A549 (cell line): Measurements from ENCODE around the gene BCO1. TPM values are rescaled to one million over a fixed set of nuclear protein-coding genes. Genes with fewer than 3 reads are reported as not detected.

Experiments used
- ATAC-seq, 2 experiments: fragments of 200-7000 bp in 1 of 2; fragments of >200 bp in 1 of 2; cut with Nextera tagmentation in 1 of 2; cut with Tn5 transposase in 1 of 2; 3 replicates each; pipeline versions ENCODE4 v1.8.0 to v1.9.1; 2018 to 2020; ENCODE audit warnings: mild to moderate bottlenecking in 1 of 2, moderate library complexity in 1 of 2
- CTCF ChIA-PET: fragments of 300-600 bp; sonication (Branson Sonifier 250); formaldehyde crosslinking; extraction: SDS; loops from one replicate; lab custom pipeline; 2021; ENCODE audit warnings: antibody characterized with exemption, inconsistent platforms; lab: Yijun Ruan, JAX
- POLR2A ChIA-PET: fragments of 350-600 bp; formaldehyde crosslinking; extraction: SDS; loops from one replicate; lab custom pipeline; 2021; ENCODE audit warnings: antibody characterized with exemption, inconsistent platforms; lab: Yijun Ruan, JAX
- DNase-seq, 2 experiments: peaks; one replicate each; pipeline versions ENCODE4 v3.0.0 to v3.0.0-alpha.2; 2011 to 2016; ENCODE audit warnings: low read depth in 1 of 2, low spot score in 1 of 2
- FAIRE-seq: peaks from 2 replicates; lab custom pipeline; 2011; peaks lifted over from hg19 to GRCh38; lab: Jason Lieb, UNC
- H3K27ac ChIP-seq, 2 experiments: fragments of >200 bp; sonication (Bioruptor Twin); formaldehyde crosslinking; 3 replicates each; pipeline ENCODE4 v1.5.1; 2016 to 2017
- H3K4me1 ChIP-seq: fragments of >200 bp; sonication (Bioruptor Twin); formaldehyde crosslinking; 3 replicates; pipeline ENCODE4 v1.6.1; 2016
- H3K4me2 ChIP-seq: fragments of >200 bp; sonication (Bioruptor Twin); formaldehyde crosslinking; 3 replicates; pipeline ENCODE4 v1.6.1; 2016
- H3K4me3 ChIP-seq: fragments of >200 bp; sonication (Bioruptor Twin); formaldehyde crosslinking; 3 replicates; pipeline ENCODE4 v1.5.1; 2016
- H3K9me3 ChIP-seq: fragments of >200 bp; sonication (Bioruptor Twin); formaldehyde crosslinking; 3 replicates; pipeline ENCODE4 v1.6.1; 2016
- BHLHE40 ChIP-seq: IDR thresholded peaks from 2 replicates; pipeline ENCODE4 v1.6.1; 2012; ENCODE audit warnings: low read depth, low read length, inconsistent platforms
- CBX2 ChIP-seq: fragments of 200-600 bp; sonication (generic); IDR thresholded peaks from 2 replicates; pipeline ENCODE4 v1.6.1; 2016; ENCODE audit warnings: low read depth, mild to moderate bottlenecking, borderline replicate concordance
- CBX8 ChIP-seq: fragments of 200-600 bp; sonication (generic); IDR thresholded peaks from 2 replicates; pipeline ENCODE4 v1.6.1; 2016
- CHD4 ChIP-seq: fragments of 200-600 bp; sonication (generic); IDR thresholded peaks from 2 replicates; pipeline ENCODE4 v1.6.1; 2016; ENCODE audit warnings: antibody characterized with exemption, mild to moderate bottlenecking, borderline replicate concordance
- CTCF ChIP-seq: fragments of >200 bp; sonication (Bioruptor Twin); formaldehyde crosslinking; IDR thresholded peaks from 3 replicates; pipeline ENCODE4 v1.5.1; 2016
- EHF ChIP-seq: fragments of 250-450 bp; sonication (Bioruptor Pico); IDR thresholded peaks from 2 replicates; pipeline ENCODE4 v1.5.0; 2020; ENCODE audit warnings: mild to moderate bottlenecking
- EHMT2 ChIP-seq: fragments of 200-600 bp; sonication (generic); IDR thresholded peaks from 2 replicates; pipeline ENCODE4 v1.6.1; 2016; ENCODE audit warnings: antibody characterized with exemption, low read depth, mild to moderate bottlenecking, moderate library complexity
- ESRRA ChIP-seq: fragments of 150-350 bp; IDR thresholded peaks from 2 replicates; pipeline ENCODE4 v1.6.1; 2014; ENCODE audit warnings: mild to moderate bottlenecking, low read length, borderline replicate concordance
- FOSB ChIP-seq: fragments of 250-450 bp; sonication (Bioruptor Pico); IDR thresholded peaks from 2 replicates; pipeline ENCODE4 v1.5.0; 2020; ENCODE audit warnings: mild to moderate bottlenecking, moderate library complexity
- FOSL2 ChIP-seq, 2 experiments: fragments of 450-650 bp in 1 of 2; fragments of >200 bp in 1 of 2; sonication (Bioruptor Twin) in 1 of 2; formaldehyde crosslinking; IDR thresholded peaks; 2 replicates each; pipeline versions ENCODE4 v1.5.0 to v1.6.1; 2016 to 2020; ENCODE audit warnings: mild to moderate bottlenecking in 1 of 2, moderate library complexity in 1 of 2
- HDAC2 ChIP-seq: fragments of 200-600 bp; sonication (generic); IDR thresholded peaks from 2 replicates; pipeline ENCODE4 v1.6.1; 2016
- HES2 ChIP-seq: fragments of >200 bp; sonication (Bioruptor Twin); formaldehyde crosslinking; IDR thresholded peaks from 2 replicates; pipeline ENCODE4 v1.6.1; 2016
- HMGXB4 ChIP-seq: fragments of 250-450 bp; sonication (Bioruptor Pico); IDR thresholded peaks from 2 replicates; pipeline ENCODE4 v1.5.0; 2021; ENCODE audit warnings: mild to moderate bottlenecking, moderate library complexity, borderline replicate concordance
- HOXA7 ChIP-seq: fragments of 250-450 bp; sonication (Bioruptor Pico); IDR thresholded peaks from 2 replicates; pipeline ENCODE4 v1.5.0; 2020; ENCODE audit warnings: mild to moderate bottlenecking, moderate library complexity
- HOXB13 ChIP-seq: fragments of 250-450 bp; sonication (Bioruptor Pico); IDR thresholded peaks from 2 replicates; pipeline ENCODE4 v1.5.0; 2020; ENCODE audit warnings: low read depth, mild to moderate bottlenecking, moderate library complexity
- HOXB5 ChIP-seq: fragments of 250-450 bp; sonication (Bioruptor Pico); IDR thresholded peaks from 2 replicates; pipeline ENCODE4 v1.5.0; 2020; ENCODE audit warnings: mild to moderate bottlenecking, moderate library complexity
- JUN ChIP-seq, 2 experiments: fragments of >200 bp; sonication (Bioruptor Twin); formaldehyde crosslinking; IDR thresholded peaks; 2 replicates in 1 of 2; 3 replicates in 1 of 2; pipeline ENCODE4 v1.6.1; 2016 to 2017
- MAFK ChIP-seq: fragments of 450-650 bp; IDR thresholded peaks from 2 replicates; pipeline ENCODE4 v1.6.1; 2014; ENCODE audit not compliant: partially characterized antibody
- MAX ChIP-seq: IDR thresholded peaks from 2 replicates; pipeline ENCODE4 v1.6.1; 2012
- MYC ChIP-seq: IDR thresholded peaks from 2 replicates; pipeline ENCODE4 v1.6.1; 2012; ENCODE audit warnings: mild to moderate bottlenecking, inconsistent platforms, low read length, improper control_type of control experiment, borderline replicate concordance
- PBX3 ChIP-seq: IDR thresholded peaks from 2 replicates; pipeline ENCODE4 v1.6.1; 2012
- RFX5 ChIP-seq: fragments of 450-650 bp; IDR thresholded peaks from 2 replicates; pipeline ENCODE4 v1.7.1; 2014; ENCODE audit warnings: antibody characterized with exemption, mild to moderate bottlenecking, moderate library complexity
- RNF2 ChIP-seq: fragments of 200-600 bp; sonication (generic); IDR thresholded peaks from 2 replicates; pipeline ENCODE4 v1.6.1; 2016; ENCODE audit warnings: low read depth, mild to moderate bottlenecking, antibody characterized with exemption, moderate library complexity, borderline replicate concordance
- SREBF2 ChIP-seq: fragments of 450-650 bp; IDR thresholded peaks from 2 replicates; pipeline ENCODE4 v1.6.1; 2014; ENCODE audit warnings: mild to moderate bottlenecking, moderate library complexity
- TP53 ChIP-seq: fragments of 250-450 bp; sonication (Bioruptor Pico); IDR thresholded peaks from 2 replicates; pipeline ENCODE4 v1.5.0; 2021; ENCODE audit warnings: mild to moderate bottlenecking, moderate library complexity
- ZC3H11A ChIP-seq: fragments of 450-650 bp; IDR thresholded peaks from 2 replicates; pipeline ENCODE4 v1.6.1; 2014; ENCODE audit warnings: antibody characterized with exemption, mild to moderate bottlenecking
- ZNF302 ChIP-seq: fragments of 250-450 bp; sonication (Bioruptor Pico); IDR thresholded peaks from 2 replicates; pipeline ENCODE4 v1.9.0; 2021; ENCODE audit warnings: inconsistent platforms, mild to moderate bottlenecking, moderate library complexity
- WGBS: methylation state at CpG from one replicate; pipeline ENCODE4 v1.1.6; 2017; ENCODE audit errors: missing lambda C conversion rate; 5-methylcytosine and 5-hydroxymethylcytosine counted together
- polyA plus RNA-seq, 4 experiments: library from polyadenylated mRNA; depleted of rRNA in 3 of 4; stranded (reverse); fragments of >200 nt; fragmentation: RNase III in 1 of 4; extraction: RNeasy Plus Mini Kit Qiagen cat#74134 plus additional on column Dnase treatment in 1 of 4; gene quantifications; 2 replicates in 3 of 4; 3 replicates in 1 of 4; pipeline ENCODE4 v1.2.3, GENCODE V29; 2011 to 2017

Gene BCO1
- polyA plus RNA-seq, 2 of the 4 experiments (the other 2 are of a cell fraction): 5.0 to 6.2 TPM

- H3K9me3 ChIP-seq: no peaks in the 10 kb centered on the region
- no peak overlapping the region for H3K4me3 ChIP-seq
- no peak overlapping the region for H3K4me2 ChIP-seq
- H3K4me1 ChIP-seq: no peaks in the 10 kb centered on the region
- no peak for FAIRE-seq
- no peak for DNase-seq
- no peak for TF ChIP-seq FOSL2 (IDR thresholded peaks at IDR 0.05)
- no peak for TF ChIP-seq FOSL2 (CRISPR knock-in tag; IDR thresholded peaks at IDR 0.05)
- no peak for TF ChIP-seq ZNF302
- TF ChIP-seq CTCF: no peak
- no peak for TF ChIP-seq HES2
- TF ChIP-seq CBX2: no peak
- TF ChIP-seq RNF2: no peak
- TF ChIP-seq FOSB (CRISPR knock-in tag): no peak
- TF ChIP-seq MAX: no peak
- no peak for TF ChIP-seq JUN (IDR thresholded peaks at IDR 0.05)
- TF ChIP-seq SREBF2: no peak
- TF ChIP-seq ESRRA: no peak
- no peak for TF ChIP-seq PBX3
- no peak for TF ChIP-seq HOXB5
- no peak for TF ChIP-seq HDAC2
- TF ChIP-seq HOXB13: no peak
- TF ChIP-seq EHMT2: no peak
- no peak for TF ChIP-seq MAFK
- no peak for TF ChIP-seq CBX8
- TF ChIP-seq TP53 (CRISPR knock-in tag): no peak
- H3K27ac ChIP-seq: no peak overlapping the region
- WGBS: 86% methylated on average over 1 of the region's 1 CpG
- CTCF ChIA-PET: interaction anchor here (1.1 to 1.2 kb wide), 2 partner anchors 8 to 25 kb away, joined by 3 read pairs; no protein-coding TSS in a partner anchor
- no peak for ATAC-seq
- POLR2A ChIA-PET: no interaction called here
Measured at GRCh38 chr16:81286190-81286589, 47.7 kb downstream of the BCO1 start.

GRCh38 chr16:81291117-81291516 is 52.6 kb downstream of the BCO1 start:
- WGBS: 85% methylated on average over 9 of the region's 9 CpGs
- H3K4me1 ChIP-seq: peaks cover 10% of the 10 kb centered on the region; the same call in 2 of the 3 replicates
- ChIA-PET POLR2A (no interaction called here), CTCF (no interaction called here)
- no peak overlapping the region for H3K4me3 ChIP-seq
- TF ChIP-seq CHD4 (no peak), EHF (CRISPR knock-in tag) (no peak), HOXB13 (no peak), HMGXB4 (no peak), HOXB5 (no peak), RFX5 (no peak), HOXA7 (CRISPR knock-in tag) (no peak), MAFK (no peak), ZC3H11A (no peak), RNF2 (no peak), BHLHE40 (no peak), FOSL2 (IDR thresholded peaks at IDR 0.05) (no peak), FOSL2 (CRISPR knock-in tag; IDR thresholded peaks at IDR 0.05) (no peak), CBX8 (no peak), MYC (no peak)
- TF ChIP-seq, all 56 proteins: peak for 0
- ATAC-seq (no peak), FAIRE-seq (no peak), DNase-seq (no peak)
- Histone ChIP-seq H3K9me3 (no peaks in the 10 kb centered on the region), H3K27ac (no peak overlapping the region), H3K4me2 (no peak overlapping the region)
